Activated CD4-positive, alpha-beta T cell treated with anti-CD3 and anti-CD28 coated beads, Interleukin-2, amount 10 ng/mL, durations not matched to agents 7 days and 5 days (primary cell): ENCODE data around the gene SEZ6L. TPM values are rescaled to one million over a fixed set of nuclear protein-coding genes. Genes with fewer than 3 reads are reported as not detected.

Source experiments
- CTCF ChIA-PET: fragments of 350-600 bp; sonication (Branson Sonifier 250); formaldehyde crosslinking; loops from one replicate; lab custom pipeline; 2021; ENCODE audit warnings: antibody characterized with exemption; lab: Charles Lee
- POLR2A ChIA-PET: fragments of 350-600 bp; sonication (Branson Sonifier 250); formaldehyde crosslinking; loops from one replicate; lab custom pipeline; 2021; ENCODE audit warnings: antibody characterized with exemption; lab: Charles Lee
- DNase-seq: peaks from one replicate; pipeline ENCODE4 v3.0.0-alpha.2; 2020
- H3K27ac Mint-ChIP-seq: one replicate; pipeline ENCODE4 v1.8.0; 2021; ENCODE audit warnings: mild to moderate bottlenecking, moderate library complexity, mixed read lengths
- H3K27me3 Mint-ChIP-seq: one replicate; pipeline ENCODE4 v1.8.0; 2021; ENCODE audit warnings: mixed read lengths
- H3K36me3 Mint-ChIP-seq: one replicate; pipeline ENCODE4 v1.8.0; 2021; ENCODE audit warnings: low read depth, mixed read lengths
- H3K4me1 Mint-ChIP-seq: one replicate; pipeline ENCODE4 v1.8.0; 2021; ENCODE audit warnings: mixed read lengths
- H3K4me3 Mint-ChIP-seq: one replicate; pipeline ENCODE4 v1.8.0; 2021; ENCODE audit warnings: mild to moderate bottlenecking, moderate library complexity, mixed read lengths
- H3K9me3 Mint-ChIP-seq: one replicate; pipeline ENCODE4 v1.8.0; 2021; ENCODE audit warnings: mixed read lengths
- total RNA-seq, 2 experiments: library from RNA; stranded (reverse); gene quantifications; one replicate each; pipeline ENCODE4 v1.2.3, GENCODE V29; 2021

SEZ6L gene
- total RNA-seq, 2 experiments from 2014 or later, result not detected

DNA sequence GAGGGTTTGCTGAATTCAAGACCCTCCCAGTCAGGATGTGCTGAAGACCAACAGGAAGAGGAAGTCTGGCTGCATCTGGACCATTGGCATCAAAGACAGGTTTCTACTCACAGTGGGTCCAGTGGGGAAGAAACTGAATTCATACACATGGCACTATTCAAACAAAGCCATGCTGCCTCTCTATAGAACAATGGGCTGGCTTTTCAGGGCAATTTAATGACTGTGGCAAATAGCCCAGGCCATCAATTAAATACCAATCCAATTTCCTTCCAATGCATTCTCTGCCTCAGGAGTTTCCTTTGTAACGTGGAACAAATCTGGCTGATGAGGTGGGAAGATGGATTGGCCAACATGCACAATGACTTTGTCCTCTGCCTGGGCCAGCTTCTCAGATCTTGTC, 98.6 kb downstream of the SEZ6L start:
- Mint-ChIP-seq H3K9me3 (no peaks in the 10 kb centered on the region), H3K27ac (no peak overlapping the region), H3K27me3 (peaks cover 5% of the 10 kb centered on the region), H3K4me1 (no peaks in the 10 kb centered on the region), H3K4me3 (no peak overlapping the region), H3K36me3 (no peaks in the 10 kb centered on the region)
- POLR2A ChIA-PET, result no interaction called here
- CTCF ChIA-PET, result interaction anchor here (0.8 kb wide), 1 partner anchor 10 kb away, joined by 4 read pairs; no protein-coding TSS in a partner anchor
- DNase-seq, result no peak

DNA sequence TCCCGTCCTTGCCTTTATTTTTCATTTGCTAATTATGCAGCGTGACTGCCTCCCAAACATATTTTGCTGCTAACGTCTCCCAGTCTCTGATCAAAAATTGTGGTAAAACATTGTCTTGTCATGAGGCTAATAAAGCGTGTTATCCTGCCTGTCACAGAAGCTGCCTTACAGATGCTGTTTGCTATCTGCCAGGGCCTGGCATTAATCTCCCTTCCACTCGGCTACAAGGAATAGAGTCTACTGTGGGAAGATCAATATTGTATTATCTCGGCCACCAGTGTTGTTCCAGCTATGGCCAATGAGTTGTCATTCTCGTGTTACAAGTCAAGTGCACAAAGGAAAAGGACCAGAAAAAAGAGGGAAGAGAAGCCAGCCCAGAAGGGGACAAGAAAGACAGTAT, 100.3 kb downstream of the SEZ6L start:
- peaks cover 5% of the 10 kb centered on the region for H3K27me3 Mint-ChIP-seq
- CTCF ChIA-PET, result no interaction called here
- H3K27ac Mint-ChIP-seq, result no peak overlapping the region
- DNase-seq, result no peak
- POLR2A ChIA-PET, result no interaction called here
- H3K4me3 Mint-ChIP-seq, result no peak overlapping the region
- no peaks in the 10 kb centered on the region for H3K9me3 Mint-ChIP-seq
- H3K36me3 Mint-ChIP-seq, result no peaks in the 10 kb centered on the region
- H3K4me1 Mint-ChIP-seq, result no peaks in the 10 kb centered on the region

DNA sequence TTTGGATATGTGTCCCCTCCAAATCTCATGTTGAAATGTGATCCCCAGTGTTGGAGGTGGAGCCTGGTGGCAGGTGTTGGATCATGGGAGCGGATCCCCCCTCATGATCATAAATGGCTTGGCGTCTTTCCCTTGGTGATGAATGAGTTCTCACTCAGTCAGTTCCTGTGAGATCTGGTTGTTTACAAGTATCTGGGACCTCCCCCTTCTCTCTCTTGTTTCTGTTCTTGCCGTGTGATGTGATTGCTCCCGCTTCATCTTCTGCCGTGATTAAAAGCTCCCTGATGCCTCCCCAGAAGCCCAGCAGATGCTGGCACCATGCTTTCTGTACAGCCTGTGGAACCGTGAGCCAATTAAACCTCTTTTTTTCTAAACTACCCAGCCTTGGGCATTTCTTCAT, 102.2 kb downstream of the SEZ6L start:
- ChIA-PET CTCF (no interaction called here), POLR2A (no interaction called here)
- H3K9me3 Mint-ChIP-seq, result no peaks in the 10 kb centered on the region
- no peak overlapping the region for H3K4me3 Mint-ChIP-seq
- H3K27me3 Mint-ChIP-seq, result no peaks in the 10 kb centered on the region
- no peak for DNase-seq
- no peak overlapping the region for H3K27ac Mint-ChIP-seq
- no peaks in the 10 kb centered on the region for H3K36me3 Mint-ChIP-seq
- H3K4me1 Mint-ChIP-seq, result no peaks in the 10 kb centered on the region

DNA sequence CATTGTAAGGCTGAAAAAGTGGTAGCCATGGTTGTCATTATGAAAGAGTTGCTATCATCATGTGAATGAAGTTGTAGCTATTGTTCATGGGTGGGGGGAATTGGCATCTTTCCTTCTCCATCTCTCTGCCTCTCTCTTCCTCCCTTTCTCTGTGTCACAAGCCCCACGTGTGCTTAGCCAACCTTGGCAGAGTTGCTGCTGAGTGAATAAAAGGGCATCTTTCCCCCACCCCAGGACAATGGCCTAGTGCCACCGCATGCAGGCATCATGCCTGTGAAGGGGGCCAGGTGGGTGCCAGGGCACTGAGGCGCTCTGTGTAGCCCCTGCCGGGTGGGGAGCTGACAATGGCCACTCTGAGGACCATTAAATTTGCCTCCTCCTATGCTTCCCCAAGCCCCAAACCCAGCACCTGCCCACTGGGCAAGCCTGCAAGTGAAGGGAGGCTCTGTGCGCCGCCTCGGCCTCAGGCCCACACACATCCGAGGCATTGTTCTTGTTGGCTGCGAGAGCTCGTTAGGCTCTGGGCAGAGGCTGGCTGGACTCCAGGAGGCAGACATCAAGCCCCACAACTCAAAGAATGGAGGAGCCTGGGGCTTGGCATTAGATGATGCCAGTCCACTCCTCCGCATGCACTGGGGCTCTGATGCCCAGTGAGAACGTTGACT, 103.9 kb downstream of the SEZ6L start:
- no peaks in the 10 kb centered on the region for H3K4me1 Mint-ChIP-seq
- H3K9me3 Mint-ChIP-seq, result no peaks in the 10 kb centered on the region
- ChIA-PET CTCF (no interaction called here), POLR2A (no interaction called here)
- H3K4me3 Mint-ChIP-seq, result no peak overlapping the region
- no peak for DNase-seq
- no peak overlapping the region for H3K27ac Mint-ChIP-seq
- H3K36me3 Mint-ChIP-seq, result no peaks in the 10 kb centered on the region
- peaks cover 4% of the 10 kb centered on the region for H3K27me3 Mint-ChIP-seq

DNA sequence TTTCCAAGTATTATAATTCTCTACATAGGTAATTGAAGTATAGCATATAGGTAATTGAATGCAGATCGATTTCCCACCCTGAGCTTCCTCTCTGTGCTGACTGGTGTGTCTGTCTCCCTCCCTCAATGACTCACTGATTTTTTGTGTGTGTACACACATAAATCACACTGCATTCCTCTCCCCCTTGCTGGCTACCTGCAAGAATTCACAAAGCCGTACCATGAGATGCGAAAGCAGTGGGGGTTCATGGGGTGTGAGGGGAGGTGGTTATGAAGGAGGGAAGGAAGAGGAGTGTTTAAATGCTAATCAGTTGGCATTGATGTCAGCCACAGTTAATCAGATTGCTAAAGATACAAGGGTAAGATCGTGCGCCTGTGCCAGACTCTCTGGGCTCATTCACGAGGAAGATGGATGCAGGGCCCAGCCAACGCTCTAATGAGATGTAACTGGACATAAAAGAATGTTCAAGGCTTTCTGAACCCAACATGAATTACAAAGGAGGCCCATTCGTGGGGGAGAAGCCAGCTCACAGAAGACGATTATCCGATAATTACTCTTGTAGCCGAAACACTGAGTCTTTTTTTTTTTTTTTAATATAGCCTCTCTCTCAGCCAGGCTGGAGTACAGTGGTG, 107.4 kb downstream of the SEZ6L start:
- Mint-ChIP-seq H3K4me3 (no peak overlapping the region), H3K27me3 (peaks cover 6% of the 10 kb centered on the region), H3K4me1 (no peaks in the 10 kb centered on the region), H3K36me3 (no peaks in the 10 kb centered on the region), H3K27ac (no peak overlapping the region), H3K9me3 (no peaks in the 10 kb centered on the region)
- DNase-seq, result no peak
- ChIA-PET POLR2A (no interaction called here), CTCF (interaction anchor here (0.6 kb wide), 1 partner anchor 123 kb away, joined by 4 read pairs; no protein-coding TSS in a partner anchor)

DNA sequence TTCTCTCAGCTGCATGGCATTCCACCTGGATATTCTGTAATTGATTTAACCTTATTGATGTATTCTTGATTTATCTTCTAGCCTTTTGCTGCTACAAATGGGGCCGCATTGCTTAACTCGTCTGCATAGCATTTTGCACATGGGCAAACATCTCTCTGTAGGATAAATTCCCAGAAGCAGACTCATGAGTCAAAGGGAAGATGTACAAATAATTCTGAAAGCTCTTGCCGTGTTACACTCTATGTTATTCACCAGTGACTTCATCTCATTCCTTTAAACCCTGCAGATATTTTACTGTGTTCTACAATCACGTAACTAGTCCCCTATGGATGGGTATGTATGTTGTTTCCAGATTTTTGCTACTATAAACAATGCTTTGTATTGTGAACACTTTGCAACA, 112.7 kb downstream of the SEZ6L start:
- CTCF ChIA-PET, result no interaction called here
- no peak overlapping the region for H3K4me3 Mint-ChIP-seq
- no peaks in the 10 kb centered on the region for H3K36me3 Mint-ChIP-seq
- no peak overlapping the region for H3K27ac Mint-ChIP-seq
- no peaks in the 10 kb centered on the region for H3K9me3 Mint-ChIP-seq
- H3K4me1 Mint-ChIP-seq, result no peaks in the 10 kb centered on the region
- H3K27me3 Mint-ChIP-seq, result peaks cover 10% of the 10 kb centered on the region
- POLR2A ChIA-PET, result no interaction called here
- DNase-seq, result no peak

DNA sequence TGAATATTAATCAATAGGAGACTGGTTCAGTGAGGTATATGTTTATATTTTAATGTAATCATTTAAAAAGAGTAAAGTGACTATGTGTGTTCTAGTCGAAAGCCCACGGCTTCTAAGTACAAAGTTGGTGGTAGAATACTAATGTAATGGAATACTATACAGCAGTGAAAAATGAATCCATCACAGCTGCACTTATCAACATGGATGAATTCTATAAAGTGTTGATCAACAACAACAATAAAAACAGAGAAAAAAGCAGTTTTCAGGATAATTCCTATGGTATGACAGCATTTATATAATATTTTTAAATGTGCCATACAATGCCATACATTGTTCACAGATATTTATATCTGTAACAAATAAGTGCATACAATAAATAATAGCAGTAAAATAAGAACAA, 114.1 kb downstream of the SEZ6L start:
- Mint-ChIP-seq H3K36me3 (no peaks in the 10 kb centered on the region), H3K4me1 (no peaks in the 10 kb centered on the region), H3K27ac (no peak overlapping the region), H3K4me3 (no peak overlapping the region), H3K9me3 (no peaks in the 10 kb centered on the region), H3K27me3 (peaks cover 7% of the 10 kb centered on the region)
- no peak for DNase-seq
- CTCF ChIA-PET, result interaction anchor here (1.0 to 1.1 kb wide), 2 partner anchors 9 to 10 kb away, joined by 3 read pairs; no protein-coding TSS in a partner anchor
- POLR2A ChIA-PET, result no interaction called here

DNA sequence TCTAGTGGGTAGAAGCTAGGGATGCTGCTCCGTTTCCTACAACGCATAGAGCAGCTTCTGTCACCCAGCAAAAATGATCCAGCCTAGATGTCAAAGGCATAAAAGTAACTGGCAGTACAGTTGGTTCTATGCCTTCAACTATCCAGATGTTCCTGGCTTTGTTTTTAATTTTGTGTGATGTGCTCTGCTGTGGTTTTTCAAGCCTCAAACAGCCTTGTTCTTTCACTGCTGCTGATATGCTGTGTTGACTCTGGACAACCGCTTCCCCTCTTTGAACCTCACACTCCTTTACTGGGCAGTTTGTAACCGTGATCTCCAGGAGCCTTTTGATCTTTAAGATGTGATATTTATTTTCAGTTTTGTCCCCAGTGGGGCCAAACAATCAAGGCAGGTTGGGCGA, 116.4 kb downstream of the SEZ6L start:
- Mint-ChIP-seq H3K27ac (no peak overlapping the region), H3K9me3 (no peaks in the 10 kb centered on the region), H3K4me1 (no peaks in the 10 kb centered on the region), H3K4me3 (no peak overlapping the region), H3K36me3 (no peaks in the 10 kb centered on the region), H3K27me3 (peaks cover 6% of the 10 kb centered on the region)
- POLR2A ChIA-PET, result no interaction called here
- CTCF ChIA-PET, result no interaction called here
- no peak for DNase-seq

DNA sequence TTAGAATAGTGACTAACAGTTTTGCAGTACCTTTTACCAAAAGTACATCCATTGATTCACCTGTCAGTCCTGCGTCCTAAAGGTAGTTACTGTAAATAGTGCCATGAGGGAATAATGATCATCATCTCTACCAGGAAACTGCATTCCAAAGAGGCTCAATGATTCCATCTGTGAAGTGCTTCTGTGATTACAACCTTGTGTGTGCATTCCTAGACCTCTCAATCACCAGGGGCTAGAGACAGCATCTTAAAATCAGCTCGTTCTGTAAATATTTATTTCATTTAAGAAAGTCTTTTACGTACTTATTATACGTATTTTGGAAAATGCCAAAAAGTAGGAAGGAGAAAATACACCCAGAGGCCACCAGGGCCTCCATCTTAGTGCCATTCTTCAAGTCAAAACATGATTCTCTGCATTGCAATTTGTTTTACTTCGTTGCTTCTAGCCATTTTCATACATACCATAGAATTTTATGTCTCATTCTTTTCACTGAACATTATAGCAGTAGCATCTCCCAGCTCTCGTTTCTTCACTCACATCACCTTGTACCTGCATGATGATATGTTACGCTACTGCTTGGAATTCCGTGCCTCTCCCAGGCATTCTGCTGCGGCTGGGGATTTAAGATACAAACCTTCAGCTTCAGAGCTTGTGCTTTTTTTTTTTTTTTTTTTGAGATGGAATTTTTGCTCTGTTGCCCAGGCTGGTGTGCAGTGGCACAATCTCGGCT, 117.0 kb downstream of the SEZ6L start:
- ChIA-PET CTCF (interaction anchor here (0.6 kb wide), 1 partner anchor 1175 kb away, joined by 3 read pairs; no protein-coding TSS in a partner anchor), POLR2A (no interaction called here)
- H3K27ac Mint-ChIP-seq, result no peak overlapping the region
- no peak for DNase-seq
- H3K36me3 Mint-ChIP-seq, result no peaks in the 10 kb centered on the region
- H3K4me3 Mint-ChIP-seq, result no peak overlapping the region
- H3K9me3 Mint-ChIP-seq, result no peaks in the 10 kb centered on the region
- no peaks in the 10 kb centered on the region for H3K4me1 Mint-ChIP-seq
- H3K27me3 Mint-ChIP-seq, result peaks cover 6% of the 10 kb centered on the region

DNA sequence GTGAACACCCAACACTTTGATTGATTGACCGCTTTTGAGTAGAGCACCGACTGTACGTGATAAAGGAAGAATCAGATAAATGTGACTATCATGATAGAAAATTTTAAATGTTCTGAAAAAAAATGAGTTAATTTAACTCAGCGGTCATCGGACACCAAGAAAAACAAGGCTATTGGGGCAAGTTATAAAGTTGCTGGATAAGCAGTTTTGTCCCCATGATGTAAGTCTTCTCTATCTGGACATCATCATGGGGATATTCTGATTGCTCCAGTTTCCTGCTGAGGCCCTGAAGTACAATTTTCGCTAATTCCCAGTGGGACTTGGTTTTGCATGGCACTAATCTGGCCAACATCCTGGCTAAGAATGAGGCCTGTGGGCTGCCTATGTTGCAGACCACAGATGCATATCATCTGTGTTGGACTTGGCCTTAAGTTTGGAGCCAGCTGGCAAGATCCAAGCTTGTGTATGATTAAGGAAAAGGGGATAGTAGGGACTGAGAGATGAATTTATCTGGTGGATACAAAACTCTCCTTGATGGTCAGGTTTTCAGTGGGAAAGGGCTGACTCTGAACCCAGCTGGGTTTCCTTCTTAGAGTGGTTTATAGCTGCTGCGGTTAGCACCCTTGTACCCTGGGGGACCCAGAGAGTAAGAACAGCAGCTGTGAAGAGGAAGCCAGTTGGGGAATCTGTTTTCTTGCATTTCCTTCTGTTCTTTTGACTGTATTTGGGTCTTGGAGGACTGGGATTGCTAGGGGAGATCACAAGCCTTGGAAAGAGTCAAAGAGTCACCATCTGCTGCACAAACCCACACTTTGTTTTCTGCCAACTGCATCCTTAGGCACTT, 118.3 kb downstream of the SEZ6L start:
- CTCF ChIA-PET, result no interaction called here
- Mint-ChIP-seq H3K36me3 (no peaks in the 10 kb centered on the region), H3K4me1 (no peaks in the 10 kb centered on the region)

DNA sequence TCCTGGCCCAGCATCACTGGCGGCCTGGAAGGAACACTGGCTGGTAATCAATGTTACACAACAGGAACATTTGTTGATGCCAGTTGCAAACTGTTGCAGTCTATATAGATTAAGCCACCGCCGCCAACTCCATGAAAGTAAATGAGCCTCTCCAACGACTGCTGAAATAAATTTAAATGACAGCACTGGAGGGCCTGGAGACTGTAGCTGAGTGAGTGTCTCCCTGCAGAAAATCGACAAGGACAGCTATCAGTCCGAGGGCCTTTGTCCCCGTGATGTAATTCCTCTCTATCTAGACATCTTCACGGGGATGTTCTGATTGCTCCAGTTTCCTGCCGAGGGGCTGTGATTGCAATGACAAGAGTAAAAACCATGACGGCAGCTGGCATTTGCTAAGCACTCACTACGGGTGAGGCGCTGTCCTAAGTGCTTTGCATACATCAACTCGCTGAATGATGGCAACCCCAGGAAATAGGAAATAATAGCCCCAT, 120.4 kb downstream of the SEZ6L start:
- peaks cover 8% of the 10 kb centered on the region for H3K4me1 Mint-ChIP-seq
- ChIA-PET CTCF (no interaction called here), POLR2A (no interaction called here)
- H3K27ac Mint-ChIP-seq, result no peak overlapping the region
- no peak overlapping the region for H3K4me3 Mint-ChIP-seq
- DNase-seq, result no peak
- no peaks in the 10 kb centered on the region for H3K36me3 Mint-ChIP-seq
- no peaks in the 10 kb centered on the region for H3K9me3 Mint-ChIP-seq
- H3K27me3 Mint-ChIP-seq, result peaks cover 2% of the 10 kb centered on the region

More for the DNA sequence above, 118.3 kb downstream of the SEZ6L start:
- no peak overlapping the region for H3K4me3 Mint-ChIP-seq
- H3K27me3 Mint-ChIP-seq, result peaks cover 6% of the 10 kb centered on the region
- no peak overlapping the region for H3K27ac Mint-ChIP-seq
- H3K9me3 Mint-ChIP-seq, result no peaks in the 10 kb centered on the region
- DNase-seq, result no peak
- POLR2A ChIA-PET, result no interaction called here

DNA sequence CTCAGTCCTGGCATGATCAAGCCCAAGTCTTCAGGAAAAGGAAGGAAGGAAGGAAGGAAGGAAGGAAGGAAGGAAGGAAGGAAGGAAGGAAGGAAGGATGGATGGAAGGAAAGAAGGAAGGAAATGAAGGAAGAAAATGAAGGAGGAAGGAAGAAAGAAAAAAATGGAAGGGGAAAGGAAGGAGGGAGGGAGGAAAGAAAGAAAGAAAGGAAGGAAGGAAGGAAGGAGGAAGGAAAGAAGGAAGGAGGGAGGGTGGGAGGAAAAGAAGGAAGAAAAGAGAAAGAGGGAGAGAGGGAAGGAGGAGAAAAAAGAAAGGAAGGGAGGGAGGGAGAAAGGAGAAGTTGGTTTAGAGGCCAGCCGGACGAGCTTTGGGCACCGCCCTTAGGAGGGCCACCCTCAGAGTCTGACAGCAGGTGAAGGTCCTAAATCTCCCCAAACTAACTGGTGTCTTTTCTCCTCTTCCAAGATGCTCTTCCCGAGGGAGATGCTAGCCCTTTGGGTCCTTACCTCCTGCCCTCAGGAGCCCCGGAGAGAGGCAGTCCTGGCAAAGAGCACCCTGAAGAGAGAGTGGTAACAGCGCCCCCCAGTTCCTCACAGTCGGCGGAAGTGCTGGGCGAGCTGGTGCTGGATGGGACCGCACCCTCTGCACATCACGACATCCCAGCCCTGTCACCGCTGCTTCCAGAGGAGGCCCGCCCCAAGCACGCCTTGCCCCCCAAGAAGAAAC, 122.8 kb downstream of the SEZ6L start:
- POLR2A ChIA-PET, result no interaction called here
- Mint-ChIP-seq H3K27me3 (peaks cover 1% of the 10 kb centered on the region), H3K4me3 (no peak overlapping the region), H3K9me3 (peaks cover 5% of the 10 kb centered on the region), H3K27ac (no peak overlapping the region), H3K4me1 (peaks cover 16% of the 10 kb centered on the region), H3K36me3 (no peaks in the 10 kb centered on the region)
- CTCF ChIA-PET, result interaction anchor here (1.2 to 3.2 kb wide), 2 partner anchors 9 to 11 kb away, joined by 3 to 9 read pairs; no protein-coding TSS in a partner anchor
- DNase-seq, result no peak
